ENCODE data around the gene GIGYF2.

Gene GIGYF2

DNA sequence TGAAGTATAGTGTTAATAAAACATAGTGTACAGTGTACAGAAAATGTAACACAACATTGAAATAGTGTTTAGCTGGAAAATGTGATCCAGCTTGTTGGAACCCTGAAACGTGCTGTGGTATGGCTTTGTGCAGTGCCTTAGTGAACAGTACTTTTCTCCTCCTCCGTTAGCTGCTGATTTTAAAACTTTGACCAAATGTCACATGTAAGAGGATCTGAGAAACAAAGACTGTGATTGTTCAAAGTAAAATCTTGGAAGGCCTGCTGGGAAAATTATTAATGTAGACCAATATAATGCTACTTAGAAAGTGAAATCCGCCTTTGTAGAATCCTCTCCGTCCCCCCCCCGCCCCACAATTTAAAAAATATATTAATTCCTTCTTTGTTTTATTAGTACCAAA is 80.1 kb downstream of the GIGYF2 start:
- DNase-seq (no peak), ATAC-seq (ENCODE audit: insufficient read depth, low read depth) (no peak)
- Histone ChIP-seq H3K79me2 (ENCODE audit: insufficient read depth, low read length) (no peaks in the 10 kb centered on the region), H3K27me3 (ENCODE audit: insufficient read depth, low read length, poor library complexity) (no peaks in the 10 kb centered on the region), H3K9ac (ENCODE audit: low read depth, low read length) (no peak overlapping the region), H3K27ac (ENCODE audit: low read length) (no peak overlapping the region), H4K20me1 (ENCODE audit: insufficient read depth, low read length) (no peaks in the 10 kb centered on the region; the same call in 1 of the 2 replicates), H3K9me3 (ENCODE audit: insufficient read depth, low read length, severe bottlenecking) (no peaks in the 10 kb centered on the region), H3K4me2 (ENCODE audit: insufficient read depth, low read length) (no peak overlapping the region), H3K4me1 (ENCODE audit: insufficient read depth, low read length) (peaks cover 10% of the 10 kb centered on the region; the same call in 1 of the 2 replicates), H3K4me3 (ENCODE audit: low read depth in 1 of 2, low read length in 2 of 2) (no peak overlapping the region), H3K36me3 (ENCODE audit: insufficient read depth, low read length) (peaks cover 23% of the 10 kb centered on the region; the same call in 1 of the 2 replicates), H2AFZ (ENCODE audit: low read depth, low read length) (no peak overlapping the region)
- TF ChIP-seq EZH2 (IDR thresholded peaks at IDR 0.05; ENCODE audit: borderline replicate concordance, low read depth, low read length, severe bottlenecking) = no peak
- TF ChIP-seq, protein P1, sequence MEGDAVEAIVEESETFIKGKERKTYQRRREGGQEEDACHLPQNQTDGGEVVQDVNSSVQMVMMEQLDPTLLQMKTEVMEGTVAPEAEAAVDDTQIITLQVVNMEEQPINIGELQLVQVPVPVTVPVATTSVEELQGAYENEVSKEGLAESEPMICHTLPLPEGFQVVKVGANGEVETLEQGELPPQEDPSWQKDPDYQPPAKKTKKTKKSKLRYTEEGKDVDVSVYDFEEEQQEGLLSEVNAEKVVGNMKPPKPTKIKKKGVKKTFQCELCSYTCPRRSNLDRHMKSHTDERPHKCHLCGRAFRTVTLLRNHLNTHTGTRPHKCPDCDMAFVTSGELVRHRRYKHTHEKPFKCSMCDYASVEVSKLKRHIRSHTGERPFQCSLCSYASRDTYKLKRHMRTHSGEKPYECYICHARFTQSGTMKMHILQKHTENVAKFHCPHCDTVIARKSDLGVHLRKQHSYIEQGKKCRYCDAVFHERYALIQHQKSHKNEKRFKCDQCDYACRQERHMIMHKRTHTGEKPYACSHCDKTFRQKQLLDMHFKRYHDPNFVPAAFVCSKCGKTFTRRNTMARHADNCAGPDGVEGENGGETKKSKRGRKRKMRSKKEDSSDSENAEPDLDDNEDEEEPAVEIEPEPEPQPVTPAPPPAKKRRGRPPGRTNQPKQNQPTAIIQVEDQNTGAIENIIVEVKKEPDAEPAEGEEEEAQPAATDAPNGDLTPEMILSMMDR (IDR thresholded peaks at IDR 0.05; ENCODE audit: borderline replicate concordance, extremely low read depth, low read length, poor library complexity, severe bottlenecking) = no peak

DNA sequence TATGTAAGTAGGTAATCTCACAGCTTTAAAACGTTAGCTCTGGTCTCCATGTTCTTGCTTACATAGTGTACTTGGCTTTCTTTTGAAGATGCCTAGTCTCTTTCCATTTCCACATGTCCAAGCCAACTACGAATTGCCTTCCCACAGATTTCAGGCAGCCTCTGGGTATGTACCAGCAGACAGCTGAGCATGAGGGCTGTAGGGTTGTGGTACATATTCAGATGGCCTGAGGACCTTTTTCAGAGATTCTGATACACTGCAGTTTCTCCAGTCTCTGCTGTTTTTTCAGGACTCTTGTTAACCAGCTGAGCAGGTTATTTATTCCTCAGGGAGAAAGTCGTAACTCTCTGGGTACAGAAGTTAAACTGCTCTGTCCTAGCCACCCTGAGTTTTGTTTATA is 82.3 kb downstream of the GIGYF2 start:
- Histone ChIP-seq H4K20me1 (ENCODE audit: insufficient read depth, low read length) (no peaks in the 10 kb centered on the region), H3K4me3 (ENCODE audit: low read depth in 1 of 2, low read length in 2 of 2) (no peak overlapping the region), H3K36me3 (ENCODE audit: insufficient read depth, low read length) (peaks cover 15% of the 10 kb centered on the region; the same call in 1 of the 2 replicates), H3K27me3 (ENCODE audit: insufficient read depth, low read length, poor library complexity) (no peaks in the 10 kb centered on the region), H3K4me1 (ENCODE audit: insufficient read depth, low read length) (peaks cover 5% of the 10 kb centered on the region; the same call in 1 of the 2 replicates), H3K79me2 (ENCODE audit: insufficient read depth, low read length) (no peaks in the 10 kb centered on the region), H3K9ac (ENCODE audit: low read depth, low read length) (no peak overlapping the region), H3K4me2 (ENCODE audit: insufficient read depth, low read length) (no peak overlapping the region), H3K9me3 (ENCODE audit: insufficient read depth, low read length, severe bottlenecking) (no peaks in the 10 kb centered on the region), H2AFZ (ENCODE audit: low read depth, low read length) (no peak overlapping the region), H3K27ac (ENCODE audit: low read length) (no peak overlapping the region)
- ATAC-seq (ENCODE audit: insufficient read depth, low read depth) (no peak), DNase-seq (no peak)
- TF ChIP-seq EZH2 (IDR thresholded peaks at IDR 0.05; ENCODE audit: borderline replicate concordance, low read depth, low read length, severe bottlenecking) = no peak
- TF ChIP-seq, protein P1 (IDR thresholded peaks at IDR 0.05; ENCODE audit: borderline replicate concordance, extremely low read depth, low read length, poor library complexity, severe bottlenecking) = no peak

DNA sequence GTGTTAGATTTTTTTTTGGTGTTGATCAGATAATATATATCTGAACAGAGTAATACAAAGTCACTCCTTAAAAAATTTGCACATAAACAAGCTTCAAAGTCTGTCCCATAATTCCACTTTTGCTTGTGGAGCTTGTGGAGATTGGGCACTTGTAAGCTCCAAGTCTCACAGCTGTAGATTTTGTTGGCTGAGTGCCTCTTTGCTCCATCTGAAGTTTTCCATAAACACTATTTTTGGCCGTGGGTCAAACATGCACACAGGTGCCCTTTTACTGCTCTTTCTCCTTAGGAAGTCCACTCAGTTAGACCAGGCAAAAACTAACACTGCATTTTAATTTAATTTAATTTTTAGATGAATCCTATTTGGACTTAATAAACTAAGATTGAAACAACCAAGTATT is 82.8 kb downstream of the GIGYF2 start:
- DNase-seq = no peak
- ATAC-seq (ENCODE audit: insufficient read depth, low read depth) = no peak

More for the DNA sequence above, 82.8 kb downstream of the GIGYF2 start:
- no peaks in the 10 kb centered on the region; the same call in 1 of the 2 replicates for H3K79me2 ChIP-seq (ENCODE audit: insufficient read depth, low read length)
- no peak overlapping the region for H3K27ac ChIP-seq (ENCODE audit: low read length)
- peaks cover 17% of the 10 kb centered on the region for H3K36me3 ChIP-seq (ENCODE audit: insufficient read depth, low read length)
- no peaks in the 10 kb centered on the region for H3K27me3 ChIP-seq (ENCODE audit: insufficient read depth, low read length, poor library complexity)
- H3K4me2 ChIP-seq (ENCODE audit: insufficient read depth, low read length) = no peak overlapping the region
- H2AFZ ChIP-seq (ENCODE audit: low read depth, low read length) = no peak overlapping the region
- H3K4me3 ChIP-seq (ENCODE audit: low read depth in 1 of 2, low read length in 2 of 2) = no peak overlapping the region
- TF ChIP-seq, protein P1 (IDR thresholded peaks at IDR 0.05; ENCODE audit: borderline replicate concordance, extremely low read depth, low read length, poor library complexity, severe bottlenecking) = no peak
- no peak for TF ChIP-seq EZH2 (IDR thresholded peaks at IDR 0.05; ENCODE audit: borderline replicate concordance, low read depth, low read length, severe bottlenecking)
- H3K9ac ChIP-seq (ENCODE audit: low read depth, low read length) = no peak overlapping the region
- H3K9me3 ChIP-seq (ENCODE audit: insufficient read depth, low read length, severe bottlenecking) = no peaks in the 10 kb centered on the region
- H3K4me1 ChIP-seq (ENCODE audit: insufficient read depth, low read length) = peaks cover 5% of the 10 kb centered on the region; the same call in 1 of the 2 replicates
- no peaks in the 10 kb centered on the region for H4K20me1 ChIP-seq (ENCODE audit: insufficient read depth, low read length)
